ENCODE data around the gene PVALB.
A peak's percentile ranks its signal among the peaks of the same experiment; 100 is the strongest.
"Not testable (repeated sequence)": the region's sequence is repeated elsewhere in the genome, so short reads cannot be mapped to it uniquely, and the experiment has no call there.

Gene PVALB

GRCh38 chr22:36760786-36761185 is 56.0 kb downstream of the PVALB start:
- DNase-seq (ENCODE audit: insufficient read length, low spot score) (no peak), FAIRE-seq (no peak)
- TF ChIP-seq TAF1 (IDR thresholded peaks at IDR 0.05; ENCODE audit: low read depth, low read length) (no peak), SPI1 (IDR thresholded peaks at IDR 0.05; ENCODE audit: low read depth, low read length) (no peak), PAX5 (IDR thresholded peaks at IDR 0.05; ENCODE audit: insufficient read depth, low read length, severe bottlenecking) (no peak), POU2F2 (IDR thresholded peaks at IDR 0.05; ENCODE audit: low read depth, low read length) (no peak), POLR2AphosphoS5 (IDR thresholded peaks at IDR 0.05; ENCODE audit: low read depth, low read length) (no peak), POLR2A (IDR thresholded peaks at IDR 0.05; ENCODE audit: low read depth, low read length) (no peak)

- FAIRE-seq (no peak), DNase-seq (ENCODE audit: insufficient read length, low spot score) (no peak)
- no peak for TF ChIP-seq POLR2AphosphoS5 (IDR thresholded peaks at IDR 0.05; ENCODE audit: low read depth, low read length)
- TF ChIP-seq SPI1 (IDR thresholded peaks at IDR 0.05; ENCODE audit: low read depth, low read length): no peak
- no peak for TF ChIP-seq TAF1 (IDR thresholded peaks at IDR 0.05; ENCODE audit: low read depth, low read length)
- TF ChIP-seq POU2F2 (IDR thresholded peaks at IDR 0.05; ENCODE audit: low read depth, low read length): no peak
- TF ChIP-seq POLR2A (IDR thresholded peaks at IDR 0.05; ENCODE audit: low read depth, low read length): no peak
- TF ChIP-seq PAX5 (IDR thresholded peaks at IDR 0.05; ENCODE audit: insufficient read depth, low read length, severe bottlenecking): no peak
Measured at GRCh38 chr22:36759481-36760159, 57.2 kb downstream of the PVALB start.

GRCh38 chr22:36758792-36759271 is 58.0 kb downstream of the PVALB start:
- TF ChIP-seq TAF1 (IDR thresholded peaks at IDR 0.05; ENCODE audit: low read depth, low read length) (no peak), SPI1 (IDR thresholded peaks at IDR 0.05; ENCODE audit: low read depth, low read length) (no peak), POLR2AphosphoS5 (IDR thresholded peaks at IDR 0.05; ENCODE audit: low read depth, low read length) (no peak), PAX5 (IDR thresholded peaks at IDR 0.05; ENCODE audit: insufficient read depth, low read length, severe bottlenecking) (no peak), POU2F2 (IDR thresholded peaks at IDR 0.05; ENCODE audit: low read depth, low read length) (no peak), POLR2A (IDR thresholded peaks at IDR 0.05; ENCODE audit: low read depth, low read length) (no peak)
- DNase-seq (ENCODE audit: insufficient read length, low spot score) (no peak), FAIRE-seq (no peak)

- FAIRE-seq (peak; percentile 87), DNase-seq (ENCODE audit: insufficient read length, low spot score) (peak; percentile 83)
- TF ChIP-seq PAX5 (IDR thresholded peaks at IDR 0.05; ENCODE audit: insufficient read depth, low read length, severe bottlenecking) (no peak), POLR2AphosphoS5 (IDR thresholded peaks at IDR 0.05; ENCODE audit: low read depth, low read length) (no peak), SPI1 (IDR thresholded peaks at IDR 0.05; ENCODE audit: low read depth, low read length) (no peak), TAF1 (IDR thresholded peaks at IDR 0.05; ENCODE audit: low read depth, low read length) (no peak), POU2F2 (IDR thresholded peaks at IDR 0.05; ENCODE audit: low read depth, low read length) (no peak), POLR2A (IDR thresholded peaks at IDR 0.05; ENCODE audit: low read depth, low read length) (no peak)
Measured at GRCh38 chr22:36757668-36758211, 59.1 kb downstream of the PVALB start.

GRCh38 chr22:36756746-36757655 is 59.8 kb downstream of the PVALB start:
- TF ChIP-seq POLR2A (IDR thresholded peaks at IDR 0.05; ENCODE audit: low read depth, low read length): no peak
- DNase-seq (ENCODE audit: insufficient read length, low spot score): no peak
- no peak for FAIRE-seq

GRCh38 chr22:36756031-36756430 is 60.8 kb downstream of the PVALB start:
- FAIRE-seq: no peak
- TF ChIP-seq POLR2AphosphoS5 (IDR thresholded peaks at IDR 0.05; ENCODE audit: low read depth, low read length): no peak
- no peak for TF ChIP-seq POU2F2 (IDR thresholded peaks at IDR 0.05; ENCODE audit: low read depth, low read length)
- no peak for DNase-seq (ENCODE audit: insufficient read length, low spot score)

- FAIRE-seq (no peak), DNase-seq (ENCODE audit: insufficient read length, low spot score) (no peak)
- TF ChIP-seq TAF1 (IDR thresholded peaks at IDR 0.05; ENCODE audit: low read depth, low read length) (no peak), PAX5 (IDR thresholded peaks at IDR 0.05; ENCODE audit: insufficient read depth, low read length, severe bottlenecking) (no peak), POU2F2 (IDR thresholded peaks at IDR 0.05; ENCODE audit: low read depth, low read length) (no peak), POLR2AphosphoS5 (IDR thresholded peaks at IDR 0.05; ENCODE audit: low read depth, low read length) (no peak), POLR2A (IDR thresholded peaks at IDR 0.05; ENCODE audit: low read depth, low read length) (no peak), SPI1 (IDR thresholded peaks at IDR 0.05; ENCODE audit: low read depth, low read length) (no peak)
Measured at GRCh38 chr22:36755316-36755715, 61.5 kb downstream of the PVALB start.

GRCh38 chr22:36754881-36755280 is 62.0 kb downstream of the PVALB start:
- not testable (repeated sequence) for DNase-seq (ENCODE audit: insufficient read length, low spot score); FAIRE-seq

GRCh38 chr22:36753916-36754315 is 62.9 kb downstream of the PVALB start:
- DNase-seq (ENCODE audit: insufficient read length, low spot score) (no peak), FAIRE-seq (no peak)
- TF ChIP-seq PAX5 (IDR thresholded peaks at IDR 0.05; ENCODE audit: insufficient read depth, low read length, severe bottlenecking) (no peak), SPI1 (IDR thresholded peaks at IDR 0.05; ENCODE audit: low read depth, low read length) (no peak), TAF1 (IDR thresholded peaks at IDR 0.05; ENCODE audit: low read depth, low read length) (no peak), POU2F2 (IDR thresholded peaks at IDR 0.05; ENCODE audit: low read depth, low read length) (no peak), POLR2A (IDR thresholded peaks at IDR 0.05; ENCODE audit: low read depth, low read length) (no peak), POLR2AphosphoS5 (IDR thresholded peaks at IDR 0.05; ENCODE audit: low read depth, low read length) (no peak)
